ENCODE data around the gene MOGAT3.

Gene MOGAT3

GRCh38 chr7:101238226-101239182 lies 37.7 kb upstream of the MOGAT3 start:
- Mint-ChIP-seq H3K4me3 (no peak overlapping the region), H3K4me1 (ENCODE audit: low read depth) (peaks cover 48% of the 10 kb centered on the region), H3K27ac (no peak overlapping the region), H3K9me3 (no peaks in the 10 kb centered on the region), H3K36me3 (ENCODE audit: low read depth) (peaks cover 76% of the 10 kb centered on the region), H3K27me3 (peaks cover 39% of the 10 kb centered on the region)
- intact Hi-C loops (cut with micrococcal nuclease) = no loop called here

GRCh38 chr7:101237206-101238067 lies 36.6 kb upstream of the MOGAT3 start, which contains the start of gene CLDN15:
Gene CLDN15 (minus strand): TSS chr7:101237802. CDS start chr7:101237581, 221 bp downstream.
- Mint-ChIP-seq H3K9me3 (no peaks in the 10 kb centered on the region), H3K27me3 (peaks cover 39% of the 10 kb centered on the region), H3K36me3 (ENCODE audit: low read depth) (peaks cover 83% of the 10 kb centered on the region), H3K4me3 (no peak within 1 kb of the TSS), H3K4me1 (ENCODE audit: low read depth) (peaks cover 46% of the 10 kb centered on the region), H3K27ac (no peak within 1 kb of the TSS)
- intact Hi-C loops (cut with micrococcal nuclease) = no loop called here

GRCh38 chr7:101236292-101236835 lies 35.5 kb upstream of the MOGAT3 start:
- Mint-ChIP-seq H3K4me3 (no peak overlapping the region), H3K27me3 (peaks cover 39% of the 10 kb centered on the region), H3K36me3 (ENCODE audit: low read depth) (peaks cover 90% of the 10 kb centered on the region), H3K9me3 (no peaks in the 10 kb centered on the region), H3K27ac (no peak overlapping the region), H3K4me1 (ENCODE audit: low read depth) (peaks cover 38% of the 10 kb centered on the region)
- intact Hi-C loops (cut with micrococcal nuclease) = no loop called here

- Mint-ChIP-seq H3K4me3 (no peak overlapping the region), H3K9me3 (no peaks in the 10 kb centered on the region), H3K27me3 (peaks cover 37% of the 10 kb centered on the region), H3K4me1 (ENCODE audit: low read depth) (peaks cover 33% of the 10 kb centered on the region), H3K36me3 (ENCODE audit: low read depth) (peaks cover 88% of the 10 kb centered on the region), H3K27ac (no peak overlapping the region)
- intact Hi-C loops (cut with micrococcal nuclease) = no loop called here
Observed at GRCh38 chr7:101235522-101235921, 34.7 kb upstream of the MOGAT3 start.

GRCh38 chr7:101235050-101235449 lies 34.2 kb upstream of the MOGAT3 start:
- Mint-ChIP-seq H3K4me1 (ENCODE audit: low read depth) (peaks cover 32% of the 10 kb centered on the region), H3K27me3 (peaks cover 36% of the 10 kb centered on the region), H3K4me3 (no peak overlapping the region), H3K27ac (no peak overlapping the region), H3K9me3 (no peaks in the 10 kb centered on the region), H3K36me3 (ENCODE audit: low read depth) (peaks cover 87% of the 10 kb centered on the region)
- intact Hi-C loops (cut with micrococcal nuclease) = no loop called here

GRCh38 chr7:101234636-101235035 lies 33.8 kb upstream of the MOGAT3 start:
- no peak overlapping the region for H3K4me3 Mint-ChIP-seq
- peaks cover 30% of the 10 kb centered on the region for H3K4me1 Mint-ChIP-seq (ENCODE audit: low read depth)
- H3K27me3 Mint-ChIP-seq = peaks cover 32% of the 10 kb centered on the region
- H3K36me3 Mint-ChIP-seq (ENCODE audit: low read depth) = peaks cover 87% of the 10 kb centered on the region
- no peaks in the 10 kb centered on the region for H3K9me3 Mint-ChIP-seq
- no peak overlapping the region for H3K27ac Mint-ChIP-seq
- intact Hi-C loops (cut with micrococcal nuclease) = no loop called here

GRCh38 chr7:101233907-101234547 lies 33.2 kb upstream of the MOGAT3 start:
- H3K9me3 Mint-ChIP-seq = no peaks in the 10 kb centered on the region
- H3K27me3 Mint-ChIP-seq = peaks cover 25% of the 10 kb centered on the region
- intact Hi-C loops (cut with micrococcal nuclease) = no loop called here
- H3K4me3 Mint-ChIP-seq = no peak overlapping the region
- H3K4me1 Mint-ChIP-seq (ENCODE audit: low read depth) = peaks cover 24% of the 10 kb centered on the region
- no peak overlapping the region for H3K27ac Mint-ChIP-seq
- peaks cover 87% of the 10 kb centered on the region for H3K36me3 Mint-ChIP-seq (ENCODE audit: low read depth)

GRCh38 chr7:101232141-101232850 lies 31.5 kb upstream of the MOGAT3 start:
- Mint-ChIP-seq H3K36me3 (ENCODE audit: low read depth) (peaks cover 87% of the 10 kb centered on the region), H3K27ac (no peak overlapping the region), H3K27me3 (peaks cover 10% of the 10 kb centered on the region), H3K4me3 (no peak overlapping the region), H3K4me1 (ENCODE audit: low read depth) (peaks cover 7% of the 10 kb centered on the region), H3K9me3 (no peaks in the 10 kb centered on the region)
- intact Hi-C loops (cut with micrococcal nuclease) = no loop called here

GRCh38 chr7:101231644-101232043 lies 30.8 kb upstream of the MOGAT3 start:
- H3K4me3 Mint-ChIP-seq = no peak overlapping the region
- intact Hi-C loops (cut with micrococcal nuclease) = no loop called here
- H3K9me3 Mint-ChIP-seq = no peaks in the 10 kb centered on the region
- H3K27ac Mint-ChIP-seq = no peak overlapping the region
- H3K27me3 Mint-ChIP-seq = peaks cover 5% of the 10 kb centered on the region
- peaks cover 7% of the 10 kb centered on the region for H3K4me1 Mint-ChIP-seq (ENCODE audit: low read depth)
- H3K36me3 Mint-ChIP-seq (ENCODE audit: low read depth) = peaks cover 87% of the 10 kb centered on the region

- Mint-ChIP-seq H3K4me1 (ENCODE audit: low read depth) (peaks cover 20% of the 10 kb centered on the region), H3K9me3 (no peaks in the 10 kb centered on the region), H3K27me3 (no peaks in the 10 kb centered on the region), H3K27ac (no peak overlapping the region), H3K36me3 (ENCODE audit: low read depth) (peaks cover 97% of the 10 kb centered on the region), H3K4me3 (no peak overlapping the region)
- intact Hi-C loops (cut with micrococcal nuclease) = no loop called here
Observed at GRCh38 chr7:101226721-101227120, 25.9 kb upstream of the MOGAT3 start.

GRCh38 chr7:101225650-101226049 lies 24.8 kb upstream of the MOGAT3 start:
- H3K4me1 Mint-ChIP-seq (ENCODE audit: low read depth) = peaks cover 26% of the 10 kb centered on the region
- H3K9me3 Mint-ChIP-seq = no peaks in the 10 kb centered on the region
- no peaks in the 10 kb centered on the region for H3K27me3 Mint-ChIP-seq
- intact Hi-C loops (cut with micrococcal nuclease) = no loop called here
- H3K36me3 Mint-ChIP-seq (ENCODE audit: low read depth) = peaks cover 98% of the 10 kb centered on the region
- no peak overlapping the region for H3K27ac Mint-ChIP-seq
- no peak overlapping the region for H3K4me3 Mint-ChIP-seq

GRCh38 chr7:101223528-101223927 lies 22.7 kb upstream of the MOGAT3 start:
- Mint-ChIP-seq H3K4me3 (no peak overlapping the region), H3K27ac (no peak overlapping the region), H3K27me3 (no peaks in the 10 kb centered on the region), H3K36me3 (ENCODE audit: low read depth) (peaks cover 82% of the 10 kb centered on the region), H3K9me3 (no peaks in the 10 kb centered on the region), H3K4me1 (ENCODE audit: low read depth) (peaks cover 41% of the 10 kb centered on the region)
- intact Hi-C loops (cut with micrococcal nuclease) = no loop called here

GRCh38 chr7:101222275-101222830 lies 21.5 kb upstream of the MOGAT3 start:
- H3K27ac Mint-ChIP-seq = peak overlapping the region; percentile 10
- H3K36me3 Mint-ChIP-seq (ENCODE audit: low read depth) = peaks cover 78% of the 10 kb centered on the region
- no peaks in the 10 kb centered on the region for H3K9me3 Mint-ChIP-seq

More at GRCh38 chr7:101222275-101222830, 21.5 kb upstream of the MOGAT3 start:
- Mint-ChIP-seq H3K4me1 (ENCODE audit: low read depth) (peaks cover 45% of the 10 kb centered on the region), H3K4me3 (no peak overlapping the region), H3K27me3 (no peaks in the 10 kb centered on the region)
- intact Hi-C loops (cut with micrococcal nuclease) = no loop called here
